ENCODE measurements around the gene RAB10.

DNA sequence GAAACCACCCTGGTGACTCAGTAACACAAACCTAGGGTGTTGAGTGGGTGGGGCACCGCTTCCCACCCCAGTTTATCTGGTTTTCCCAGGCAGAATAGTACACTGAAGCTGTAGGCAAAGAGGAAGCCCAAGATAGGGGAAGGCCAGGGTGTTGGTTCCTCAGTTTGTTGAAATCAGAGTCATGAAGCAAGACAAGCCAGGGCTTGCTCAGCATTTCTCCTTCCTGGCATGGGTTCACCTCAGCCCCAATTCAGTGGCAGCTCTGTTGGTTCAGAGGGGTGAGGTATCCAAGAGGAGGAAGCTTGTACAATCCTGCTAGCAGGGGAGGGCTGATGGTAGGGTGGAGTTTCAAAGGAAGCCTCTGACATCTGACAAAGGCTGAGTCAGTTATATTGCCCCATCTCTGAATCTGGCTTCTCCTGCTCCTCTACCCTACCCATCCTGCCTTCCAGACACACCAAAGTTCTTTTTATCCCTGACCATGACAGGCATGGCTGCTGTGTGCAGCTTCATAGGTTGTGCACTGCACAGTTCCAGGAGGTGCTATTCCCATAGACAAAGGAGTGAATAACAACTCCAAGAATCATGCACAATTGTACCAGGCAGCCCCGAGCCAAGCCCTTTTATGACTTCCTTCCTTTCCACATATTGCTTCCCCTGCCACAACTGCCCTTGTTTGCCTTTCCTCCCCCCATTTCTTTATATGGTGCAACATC is 24.9 kb upstream of the RAB10 start:
- TF ChIP-seq GABPA (IDR thresholded peaks at IDR 0.05 in 1 of 2, conservative IDR thresholded peaks at IDR 0.05 in 1 of 2) (no peak), TAF1 (conservative IDR thresholded peaks at IDR 0.05) (no peak)

All from liver (tissue), 2 donors.